GM19455 (cell line): ENCODE measurements around the gene CADM4.
"Not testable (repeated sequence)": the region's sequence is repeated elsewhere in the genome, so short reads cannot be mapped to it uniquely, and the experiment has no call there.

Experiments used
- ATAC-seq: cut with Tn5 transposase; IDR thresholded peaks from one replicate; pipeline ENCODE4 v1.9.1; 2021; ENCODE audit not compliant: unreplicated experiment

Gene CADM4

DNA sequence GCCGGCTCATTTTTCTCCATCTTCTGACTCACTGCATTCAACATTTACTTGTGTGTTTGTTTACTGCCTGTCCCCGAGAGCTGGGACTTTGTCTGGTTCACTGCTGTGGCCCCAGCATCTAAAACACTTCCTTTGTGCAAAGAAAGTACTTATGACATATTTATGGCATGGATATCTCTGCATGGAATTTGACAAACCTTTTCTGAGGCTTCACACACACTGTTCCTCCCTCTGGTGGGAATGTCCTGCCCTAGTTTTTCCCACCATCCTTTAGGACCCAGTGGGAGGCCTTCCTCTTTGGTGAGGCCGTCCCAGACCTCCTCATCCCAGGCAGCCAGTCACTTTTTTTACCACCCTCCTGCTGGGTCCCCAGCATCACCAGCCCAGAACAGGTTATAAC lies 29.2 kb downstream of the CADM4 start:
- ATAC-seq = no peak

DNA sequence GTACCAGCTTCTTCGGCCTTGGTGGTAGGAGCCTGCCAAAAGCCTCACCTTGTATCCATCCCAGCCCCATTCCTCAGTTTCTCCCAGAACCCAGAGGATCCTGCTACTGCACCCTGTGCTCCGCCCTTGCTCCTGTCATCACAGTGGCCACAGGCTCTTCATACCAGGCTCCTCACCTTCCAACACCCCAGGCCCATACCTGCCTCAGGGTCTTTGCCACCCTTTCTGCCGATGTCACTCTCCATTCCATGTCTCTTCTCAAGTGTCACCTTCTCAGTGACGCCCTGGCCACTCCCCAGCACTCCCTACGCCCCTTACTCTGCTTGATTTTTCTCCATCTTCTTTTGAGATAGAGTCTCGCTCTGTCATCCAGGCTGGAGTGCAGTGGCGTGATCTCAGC lies 29.8 kb downstream of the CADM4 start:
- ATAC-seq = no peak

DNA sequence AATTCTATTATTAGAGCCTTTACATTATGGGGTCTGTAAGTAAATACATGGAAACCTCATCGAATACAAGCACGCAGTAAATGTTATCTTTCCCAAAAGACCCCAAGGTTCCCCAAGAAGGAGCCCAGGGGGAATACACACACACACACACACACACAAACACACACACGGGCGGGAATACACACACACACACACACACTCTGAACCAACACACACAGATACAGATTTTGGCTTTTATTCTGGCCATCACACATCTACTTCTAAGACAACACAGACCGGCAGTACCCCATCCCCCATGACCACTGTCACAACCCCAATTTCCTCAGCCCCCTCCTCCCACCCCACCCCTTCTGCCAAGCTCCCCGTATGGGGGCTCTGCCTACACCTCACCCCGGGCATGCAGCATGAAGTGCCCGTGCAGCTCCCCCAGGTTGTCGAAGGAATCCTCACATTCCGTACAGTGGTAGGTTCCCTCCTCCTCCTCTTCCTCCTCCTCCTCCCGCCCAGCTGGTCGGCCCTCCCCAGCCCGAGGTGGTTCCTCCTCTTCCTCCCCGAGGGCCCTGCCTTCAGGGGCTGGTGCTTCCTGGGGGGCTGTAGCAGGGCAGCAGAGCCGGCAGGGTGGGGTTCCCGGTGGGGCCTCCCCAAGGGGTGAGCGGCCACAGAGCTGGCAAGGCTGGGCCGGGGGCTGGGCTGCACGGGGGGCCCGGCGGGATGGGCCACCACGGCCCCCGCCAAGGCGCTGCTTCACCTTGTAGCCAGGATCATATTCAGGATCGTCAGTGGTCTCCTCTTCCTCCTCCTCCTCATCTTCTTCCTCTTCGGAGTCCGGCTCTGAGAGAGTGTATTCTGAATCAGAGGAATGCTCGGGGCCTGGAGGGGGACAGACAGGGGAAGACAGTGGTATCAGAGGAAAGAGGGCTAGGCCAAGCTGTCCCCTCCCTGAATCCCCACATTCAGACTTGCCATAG lies 32.1 kb downstream of the CADM4 start:
- ATAC-seq = no peak

DNA sequence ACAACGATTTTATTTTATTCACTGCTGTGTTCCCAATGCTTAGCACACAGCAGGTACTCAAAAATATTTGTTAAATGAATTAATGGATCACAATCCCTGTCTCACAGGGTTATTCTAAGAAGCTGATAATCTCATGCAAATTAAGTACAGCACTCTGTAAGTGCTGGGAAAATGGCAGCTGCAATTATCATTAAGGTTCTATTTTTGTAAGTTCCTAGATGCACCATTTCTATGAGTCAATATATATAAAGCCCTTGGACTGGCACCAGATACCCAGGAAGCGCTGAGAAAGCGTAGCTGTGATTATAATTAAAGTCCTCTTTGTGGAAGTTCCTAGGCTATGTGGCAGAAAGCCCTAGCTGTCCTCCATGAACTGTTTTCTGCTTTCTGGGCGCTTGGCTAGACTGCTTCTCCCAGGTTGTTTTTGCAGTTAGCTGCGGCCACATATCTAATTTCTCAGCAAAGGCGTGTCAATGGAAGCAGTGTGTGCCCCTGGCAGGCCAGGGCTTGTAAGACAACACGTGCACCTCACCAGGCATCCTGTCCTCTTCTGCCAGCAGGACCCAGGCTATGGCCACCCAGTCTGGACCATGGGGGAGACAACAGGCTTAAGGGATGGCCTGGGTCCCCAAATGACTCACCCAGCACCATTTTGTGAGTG lies 33.0 kb downstream of the CADM4 start:
- no peak for ATAC-seq

DNA sequence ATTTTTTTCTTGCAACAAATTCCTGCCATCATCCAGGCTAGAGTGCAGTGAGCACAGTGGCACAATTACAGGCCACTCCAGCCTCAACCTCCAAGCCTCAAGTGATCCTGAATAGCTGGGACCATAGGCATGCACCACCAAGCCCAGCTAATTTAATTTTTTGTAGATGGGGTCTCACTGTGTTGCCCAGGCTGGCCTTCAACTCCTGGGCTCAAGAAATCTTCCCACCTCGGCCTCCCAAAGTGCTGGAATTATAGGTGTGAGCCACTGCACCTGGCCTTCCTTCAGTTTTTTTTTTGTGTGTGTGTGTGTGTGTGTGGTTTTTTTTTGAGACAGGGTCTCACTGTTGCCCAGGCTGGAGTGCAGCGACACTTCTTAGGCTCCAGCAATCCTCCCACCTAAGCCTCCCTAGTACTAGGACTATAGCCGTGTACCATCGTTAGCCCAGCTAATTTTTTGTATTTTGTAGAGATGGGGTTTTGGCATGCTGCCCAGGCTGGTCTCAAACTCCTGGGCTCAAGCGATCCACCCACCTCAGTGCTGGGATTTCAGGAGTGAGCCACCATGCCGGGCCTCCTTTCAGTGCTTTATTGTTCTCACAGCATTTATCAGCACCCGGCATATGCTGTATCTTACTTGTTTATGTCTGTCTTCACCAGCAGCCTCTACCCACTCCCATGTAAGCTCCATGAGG lies 33.6 kb downstream of the CADM4 start:
- no peak for ATAC-seq

DNA sequence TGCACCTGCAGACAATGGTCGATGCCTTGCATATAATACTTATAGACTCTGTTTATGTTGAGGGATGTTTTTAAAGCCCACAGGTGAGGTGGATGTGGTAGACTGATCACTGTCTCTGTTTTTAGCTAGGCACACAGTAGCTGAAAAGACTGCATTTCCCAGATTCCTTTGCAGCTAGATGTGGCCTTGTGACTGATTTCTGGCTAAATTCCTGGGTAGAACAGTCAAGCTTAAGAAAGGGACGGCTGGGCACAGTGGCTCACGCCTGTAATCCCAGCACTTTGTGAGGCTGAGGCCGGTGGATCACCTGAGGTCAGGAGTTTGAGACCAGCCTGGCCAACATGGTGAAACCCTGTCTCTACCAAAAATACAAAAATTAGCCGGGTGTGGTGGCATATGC lies 39.3 kb downstream of the CADM4 start:
- ATAC-seq = not testable (repeated sequence)

DNA sequence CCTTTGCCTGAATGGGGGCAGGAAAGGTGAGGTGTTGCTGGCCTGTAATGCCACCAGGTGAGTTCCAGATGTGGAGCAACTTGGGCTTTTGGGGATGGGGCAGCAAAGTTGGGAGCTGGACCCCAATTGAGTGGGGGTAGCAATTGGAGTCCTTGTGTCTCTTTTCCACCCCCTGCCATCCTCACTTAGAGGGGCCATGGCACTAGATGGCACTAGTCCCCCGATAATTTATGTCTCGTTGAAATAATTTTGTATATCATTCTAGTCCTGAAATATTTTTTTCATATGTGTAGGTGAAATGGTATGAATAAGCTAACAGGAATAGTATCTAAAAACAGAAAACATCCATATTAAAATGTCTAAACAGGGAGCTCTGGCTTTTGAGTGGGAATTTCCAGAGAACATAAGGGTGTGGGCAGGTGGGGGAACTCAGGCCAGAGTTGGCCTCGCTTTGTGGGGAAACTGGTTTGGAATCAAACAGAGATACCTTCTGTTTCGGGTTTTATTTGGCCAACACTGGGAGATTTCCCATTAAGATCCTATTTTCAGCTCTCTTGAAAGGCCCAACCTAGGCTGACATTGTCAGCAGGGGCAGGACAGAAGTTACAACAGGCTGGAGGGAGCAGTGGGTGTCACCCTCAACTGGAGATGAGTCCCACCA lies 39.9 kb downstream of the CADM4 start:
- ATAC-seq = no peak

DNA sequence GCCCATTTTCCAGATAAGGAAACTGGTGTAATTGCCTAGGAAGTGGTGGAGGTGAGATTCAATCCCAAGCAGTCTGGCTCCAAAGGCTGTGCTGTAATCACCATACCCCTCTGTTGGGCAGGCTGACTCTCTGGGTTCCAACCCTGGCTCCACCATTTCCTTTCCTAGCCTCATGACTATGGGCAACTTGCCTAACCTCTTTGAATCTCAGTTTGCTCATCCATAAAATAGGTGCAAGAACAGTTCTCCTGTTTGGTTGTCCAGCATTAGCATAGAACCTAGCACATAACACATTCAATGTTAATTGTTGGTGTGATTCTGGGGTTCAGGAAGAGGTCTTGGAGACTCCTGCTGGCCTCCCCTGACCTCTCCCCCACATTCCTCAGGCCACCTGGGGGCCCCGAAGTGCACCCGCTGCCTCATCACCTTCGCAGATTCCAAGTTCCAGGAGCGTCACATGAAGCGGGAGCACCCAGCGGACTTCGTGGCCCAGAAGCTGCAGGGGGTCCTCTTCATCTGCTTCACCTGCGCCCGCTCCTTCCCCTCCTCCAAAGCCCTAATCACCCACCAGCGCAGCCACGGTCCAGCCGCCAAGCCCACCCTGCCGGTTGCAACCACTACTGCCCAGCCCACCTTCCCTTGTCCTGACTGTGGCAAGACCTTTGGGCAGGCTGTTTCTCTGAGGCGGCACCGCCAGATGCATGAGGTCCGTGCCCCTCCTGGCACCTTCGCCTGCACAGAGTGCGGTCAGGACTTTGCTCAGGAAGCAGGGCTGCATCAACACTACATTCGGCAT lies 41.0 kb downstream of the CADM4 start:
- ATAC-seq = no peak

DNA sequence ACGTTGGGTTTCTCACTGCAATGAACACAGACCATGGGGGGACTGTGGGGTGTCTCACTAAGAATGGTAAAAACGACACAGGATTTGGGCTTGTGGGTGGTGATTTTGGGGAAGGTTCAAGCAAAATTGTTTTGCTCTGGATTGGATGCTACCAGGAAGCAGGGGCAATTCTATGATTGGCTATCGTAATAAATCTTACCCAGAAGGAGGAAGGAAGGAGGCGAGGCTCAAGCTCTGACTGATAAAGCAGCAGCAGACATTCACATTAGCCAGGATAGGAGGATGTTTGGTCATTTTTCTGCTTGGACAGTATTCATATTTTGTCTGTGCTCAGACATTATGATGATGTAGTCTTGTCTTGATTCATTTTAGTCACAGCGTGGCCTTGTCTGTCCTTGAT lies 41.8 kb downstream of the CADM4 start:
- no peak for ATAC-seq

DNA sequence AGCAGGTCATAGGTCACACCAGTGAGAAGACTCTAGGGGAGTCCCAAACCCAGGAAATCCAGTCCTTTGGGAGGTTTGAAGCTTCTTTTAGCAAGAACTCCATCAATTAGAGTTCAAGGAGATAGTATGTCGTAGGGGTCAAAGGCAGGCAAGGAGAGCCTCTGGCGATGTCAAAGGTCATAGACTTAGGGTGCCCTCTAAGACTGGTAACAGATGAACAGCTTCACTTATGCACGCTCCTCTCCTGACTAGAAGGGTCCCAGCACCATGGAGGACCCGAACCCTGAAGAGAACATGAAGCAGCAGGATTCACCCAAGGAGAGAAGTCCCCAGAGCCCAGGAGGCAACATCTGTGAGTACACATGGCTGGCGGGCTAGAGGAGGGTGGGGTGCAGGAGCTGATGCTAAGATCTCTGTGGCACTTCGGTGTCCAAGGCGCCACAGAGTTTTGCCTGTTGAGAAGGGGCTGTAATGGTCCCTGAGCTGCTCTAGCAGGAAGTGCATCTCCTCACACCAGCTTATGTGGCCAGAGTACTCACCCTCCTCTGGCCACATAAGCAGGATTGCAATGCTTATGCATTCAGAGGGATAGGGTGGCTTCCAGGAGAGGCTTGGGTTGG lies 42.7 kb downstream of the CADM4 start:
- ATAC-seq = no peak

DNA sequence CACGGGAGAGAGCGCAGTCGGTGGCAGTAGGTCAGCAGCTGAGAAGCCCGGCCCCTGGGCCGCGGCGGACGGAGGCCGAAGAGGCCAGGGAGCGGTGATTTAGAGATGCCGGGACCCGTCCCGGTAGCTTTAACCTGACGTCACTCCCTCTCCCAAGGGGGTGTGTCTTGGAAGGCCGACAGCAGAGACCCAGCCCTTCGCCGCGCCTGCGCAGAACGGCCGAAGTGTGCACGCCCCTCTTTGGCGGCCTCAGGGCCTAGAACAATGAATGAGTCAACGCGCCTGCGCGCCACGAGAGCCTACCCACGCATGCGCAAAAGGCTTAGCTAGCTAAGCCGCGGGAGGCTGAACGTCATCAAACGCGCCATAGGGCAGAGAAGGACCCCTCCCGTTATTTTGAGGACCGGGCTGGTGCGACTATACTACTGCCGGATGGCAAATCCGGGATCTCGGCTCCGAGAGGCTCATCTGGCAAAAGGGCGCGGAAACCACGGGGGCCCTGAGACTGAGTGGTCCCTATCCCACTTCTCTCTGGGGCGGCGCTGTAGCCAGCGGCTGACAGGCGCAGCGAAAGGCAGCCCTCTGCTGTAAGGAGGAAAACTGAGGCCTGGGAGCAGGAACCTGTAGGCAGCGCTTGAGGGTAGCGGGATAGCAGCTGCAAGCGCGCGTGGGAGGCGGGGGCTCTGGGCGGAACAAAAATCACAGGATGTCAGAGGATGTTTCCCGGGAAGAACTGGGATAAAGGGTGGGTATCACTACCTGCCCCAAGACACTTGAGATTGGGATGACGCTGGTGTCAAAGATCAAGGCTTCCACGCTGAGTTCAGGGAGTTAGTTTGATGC lies 43.4 kb downstream of the CADM4 start, which contains the start of the genes IRGQ and ZNF576:
IRGQ (minus strand) TSS at position 136 of the 843 bp plus-strand sequence. CDS start 796 bp downstream, outside the sequence.
ZNF576 (plus strand) TSS at position 597 of the 843 bp plus-strand sequence. CDS start 514 bp downstream, outside the sequence.
- ATAC-seq = peak; percentile 78

DNA sequence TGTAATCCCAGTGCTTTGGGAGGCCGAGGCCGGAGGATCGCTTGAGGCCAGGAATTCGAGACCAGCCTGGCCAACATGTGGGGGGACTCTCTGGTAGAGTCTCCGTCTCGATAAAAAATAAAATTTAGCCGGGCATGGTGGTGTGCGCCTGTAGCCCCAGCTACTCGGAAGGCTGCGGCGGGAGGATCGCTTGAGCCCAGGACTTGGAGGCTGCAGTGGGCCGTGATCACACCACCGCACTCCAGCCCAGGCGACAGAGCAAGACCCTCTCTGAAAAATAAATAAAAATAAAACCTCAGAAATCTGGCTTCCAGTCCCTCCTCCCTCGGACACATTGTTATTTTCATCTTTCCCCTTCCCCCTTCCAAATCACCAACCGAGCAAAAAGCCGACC lies 44.0 kb downstream of the CADM4 start:
- ATAC-seq = no peak

DNA sequence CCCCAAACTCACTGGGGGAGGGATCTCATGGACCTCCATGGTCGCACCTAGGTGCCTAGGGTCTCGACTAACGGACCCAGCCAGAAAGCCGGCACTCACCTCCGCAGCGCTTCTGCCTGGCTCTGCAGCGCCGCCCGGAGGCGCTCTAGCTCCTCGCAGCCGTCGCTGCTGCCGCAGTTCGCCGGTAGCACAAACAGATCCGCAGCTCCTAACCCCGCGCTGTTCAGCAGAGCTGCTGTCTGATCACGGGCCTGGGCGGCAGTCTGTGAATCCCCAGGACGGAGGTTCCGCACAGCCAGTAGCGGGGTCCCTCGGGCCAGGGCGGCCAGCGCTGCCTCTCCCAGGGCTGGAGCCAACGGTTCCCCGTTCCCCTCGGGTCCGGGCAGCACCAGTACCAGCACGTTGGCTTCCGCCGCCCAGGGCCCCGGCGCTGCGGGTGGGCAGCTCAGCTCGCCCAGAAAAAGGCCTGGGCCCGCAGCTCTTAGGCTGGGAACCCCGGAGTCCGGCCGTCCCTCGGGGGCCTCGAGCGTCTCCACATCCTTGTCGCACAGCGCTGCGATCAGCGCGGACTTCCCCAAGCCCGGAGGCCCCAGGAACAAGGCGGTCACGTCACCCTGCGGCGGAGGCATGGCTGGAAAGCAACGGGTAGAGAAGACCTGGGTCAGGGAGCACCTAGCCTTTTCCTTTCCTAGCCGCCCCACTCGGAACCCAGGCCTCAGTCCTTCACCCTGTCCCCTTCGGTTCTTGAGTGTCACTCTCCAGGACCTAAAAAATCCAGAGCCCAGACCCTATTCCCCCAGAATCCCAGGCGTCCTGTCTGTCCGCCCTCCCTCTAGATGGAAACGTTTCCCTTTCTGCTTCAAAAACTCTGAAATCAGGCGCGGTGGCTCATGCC lies 44.7 kb downstream of the CADM4 start:
- ATAC-seq = no peak

DNA sequence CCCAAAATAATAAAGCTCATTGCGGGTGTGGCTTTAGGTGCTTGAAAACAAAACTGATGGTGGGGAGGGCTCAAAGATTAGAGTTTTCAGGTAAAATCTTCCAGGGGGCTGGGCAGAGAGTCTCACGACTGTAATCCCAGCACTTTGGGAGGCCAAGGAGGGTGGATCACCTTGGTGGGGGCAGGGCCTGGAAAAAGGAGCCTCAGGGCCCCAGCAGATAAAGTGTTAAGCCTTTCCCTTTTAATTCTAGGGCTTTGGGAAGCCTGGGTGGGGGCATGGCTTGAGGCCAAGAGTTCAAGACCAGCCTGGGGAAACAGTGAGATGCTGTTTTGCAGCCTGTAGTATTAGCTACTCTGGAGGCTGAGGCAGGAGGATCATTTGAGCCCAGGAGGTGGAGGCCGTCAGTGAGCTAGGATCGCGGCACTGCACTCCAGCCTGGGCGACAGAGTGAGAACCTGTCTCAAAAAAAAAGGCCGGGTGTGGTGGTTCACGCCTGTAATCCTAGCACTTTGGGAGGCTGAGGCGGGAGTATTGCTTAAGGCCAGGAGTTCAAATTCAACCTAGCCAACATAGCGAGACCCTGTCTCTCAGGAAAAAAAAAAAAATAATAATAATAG lies 45.5 kb downstream of the CADM4 start:
- no peak for ATAC-seq

DNA sequence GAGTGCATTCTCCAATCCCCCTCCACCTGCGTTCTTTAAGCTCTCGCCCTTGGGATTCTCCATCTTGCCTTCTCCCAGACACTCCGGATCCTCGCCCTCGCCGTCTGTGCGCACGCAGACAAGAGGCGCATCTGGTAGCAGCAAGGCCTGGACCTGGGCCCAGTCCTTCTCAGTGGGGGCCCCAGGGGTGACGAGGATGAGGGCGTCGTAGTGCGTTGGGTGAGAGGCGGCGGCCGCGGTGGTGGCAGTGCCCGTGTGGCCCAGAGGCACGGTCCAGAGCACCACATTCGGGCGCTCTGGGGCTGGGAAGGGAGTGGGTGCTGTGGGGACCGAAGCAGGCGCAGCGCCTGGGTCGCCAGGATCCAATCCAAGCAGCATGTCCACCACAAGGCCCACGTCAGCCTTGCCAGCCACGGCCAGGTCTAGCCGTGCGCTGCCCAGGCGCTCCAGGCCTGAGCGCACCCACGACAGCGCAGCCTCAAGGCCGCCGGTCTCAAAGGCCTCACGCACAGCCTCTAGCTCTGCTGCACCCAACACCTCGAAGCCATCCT lies 46.8 kb downstream of the CADM4 start:
- ATAC-seq = no peak

DNA sequence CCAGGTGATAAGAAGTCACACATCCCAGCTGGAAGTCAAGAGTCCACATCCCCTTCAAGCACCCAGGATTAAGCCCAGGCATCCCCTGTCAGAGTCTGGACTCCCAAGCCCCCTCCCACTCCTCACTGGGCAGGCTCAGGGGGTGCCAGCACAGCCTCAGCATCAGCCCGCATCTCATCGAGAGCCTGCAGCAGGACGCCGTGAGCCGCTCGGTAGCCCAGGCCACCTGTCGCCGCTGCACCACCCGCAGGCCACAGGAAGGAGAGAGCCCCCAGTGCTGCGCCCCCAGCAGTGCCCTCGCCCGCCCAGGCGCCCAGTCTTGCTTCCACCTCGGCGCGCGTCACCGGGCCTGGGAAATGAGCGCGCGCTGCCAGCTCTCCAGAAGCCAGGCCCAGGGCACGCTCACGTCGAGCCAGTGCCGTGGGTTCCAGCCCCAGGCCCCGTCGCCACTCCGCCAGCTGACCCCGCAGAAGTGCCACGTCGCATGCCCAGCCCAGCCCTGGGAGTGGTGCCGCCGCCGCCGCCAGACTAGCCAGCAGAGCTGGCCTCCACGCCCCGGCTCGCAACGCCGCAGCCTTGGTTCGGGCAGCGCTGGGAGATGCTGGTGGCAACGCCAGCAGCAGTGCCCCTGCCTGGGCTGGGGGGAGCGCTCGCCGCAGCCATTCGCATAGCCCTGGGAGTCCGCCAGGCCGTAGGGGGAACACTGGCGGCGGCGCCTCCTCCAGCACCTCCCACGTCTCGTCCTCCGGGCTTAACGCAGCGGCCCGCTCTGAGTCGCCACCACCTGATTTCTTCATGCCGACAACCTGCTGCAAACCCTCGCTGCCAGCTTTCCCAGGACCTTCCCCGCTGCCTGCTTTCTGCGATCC lies 47.5 kb downstream of the CADM4 start:
- no peak for ATAC-seq
